SKM-1 (cell line): ENCODE data around the gene SLFN11.
"Not testable (repeated sequence)": the region's sequence is repeated elsewhere in the genome, so short reads cannot be mapped to it uniquely, and the experiment has no call there.

Experiments
- DNase-seq: peaks from one replicate; lab custom pipeline; 2025; ENCODE audit not compliant: unreplicated experiment; lab: John Stamatoyannopoulos, UW

The SLFN11 gene

GRCh38 chr17:35359398-35359797 lies 14.0 kb downstream of the SLFN11 start:
- DNase-seq, result no peak

GRCh38 chr17:35352284-35352683 lies 21.1 kb downstream of the SLFN11 start:
- no peak for DNase-seq

- no peak for DNase-seq
These were observed 22.9 kb downstream of the SLFN11 start for GRCh38 chr17:35350493-35350892.

GRCh38 chr17:35345926-35346771 lies 27.3 kb downstream of the SLFN11 start:
- peak; percentile 82 for DNase-seq

GRCh38 chr17:35345445-35345925 lies 27.9 kb downstream of the SLFN11 start:
- no peak for DNase-seq

GRCh38 chr17:35344262-35344661 lies 29.2 kb downstream of the SLFN11 start:
- no peak for DNase-seq

- no peak for DNase-seq
These were observed 31.1 kb downstream of the SLFN11 start for GRCh38 chr17:35342276-35342675.

- DNase-seq, result peak; percentile 4
These were observed 31.9 kb downstream of the SLFN11 start for GRCh38 chr17:35341411-35341992.

- no peak for DNase-seq
These were observed 35.2 kb downstream of the SLFN11 start for GRCh38 chr17:35338230-35338629.

- DNase-seq, result no peak
These were observed 36.1 kb downstream of the SLFN11 start for GRCh38 chr17:35337364-35337763.

- not testable (repeated sequence) for DNase-seq
These were observed 39.8 kb downstream of the SLFN11 start for GRCh38 chr17:35333578-35333977.

- no peak for DNase-seq
These were observed 50.7 kb downstream of the SLFN11 start for GRCh38 chr17:35322749-35323148.

- DNase-seq, result no peak
These were observed 57.5 kb downstream of the SLFN11 start for GRCh38 chr17:35315971-35316370.

- no peak for DNase-seq
These were observed 58.1 kb downstream of the SLFN11 start for GRCh38 chr17:35315283-35315682.

GRCh38 chr17:35314415-35315216 lies 58.8 kb downstream of the SLFN11 start:
- DNase-seq, result no peak

GRCh38 chr17:35313875-35314409 lies 59.5 kb downstream of the SLFN11 start:
- no peak for DNase-seq

GRCh38 chr17:35312790-35313711 lies 60.4 kb downstream of the SLFN11 start:
- DNase-seq, result peak; percentile 62

GRCh38 chr17:35312346-35312745 lies 61.1 kb downstream of the SLFN11 start:
- no peak for DNase-seq

GRCh38 chr17:35309345-35309744 lies 64.1 kb downstream of the SLFN11 start:
- not testable (repeated sequence) for DNase-seq
